PFSK-1 (cell line): ENCODE results near the gene RAB21.

ENCODE experiments used
- POLR2AphosphoS5 ChIP-seq: IDR thresholded peaks from 2 replicates; pipeline ENCODE4 v1.6.1; 2012; ENCODE audit warnings: low read depth, mild to moderate bottlenecking, control low read depth, low read length, moderate library complexity
- TAF1 ChIP-seq: IDR thresholded peaks from 2 replicates; pipeline ENCODE4 v1.6.1; 2012; ENCODE audit warnings: low read length, control low read depth, borderline replicate concordance; ENCODE audit not compliant: insufficient read depth
- TF ChIP-seq, protein P1 (sequence below), 2 experiments: IDR thresholded peaks; 2 replicates each; pipeline versions ENCODE4 v1.6.1 to v1.8.0; 2011 to 2012; ENCODE audit warnings: low read depth in 2 of 2, low read length in 2 of 2, control low read depth in 1 of 2, inconsistent platforms in 1 of 2, mild to moderate bottlenecking in 1 of 2, moderate library complexity in 1 of 2; ENCODE audit not compliant: insufficient read depth in 1 of 2

DNA sequence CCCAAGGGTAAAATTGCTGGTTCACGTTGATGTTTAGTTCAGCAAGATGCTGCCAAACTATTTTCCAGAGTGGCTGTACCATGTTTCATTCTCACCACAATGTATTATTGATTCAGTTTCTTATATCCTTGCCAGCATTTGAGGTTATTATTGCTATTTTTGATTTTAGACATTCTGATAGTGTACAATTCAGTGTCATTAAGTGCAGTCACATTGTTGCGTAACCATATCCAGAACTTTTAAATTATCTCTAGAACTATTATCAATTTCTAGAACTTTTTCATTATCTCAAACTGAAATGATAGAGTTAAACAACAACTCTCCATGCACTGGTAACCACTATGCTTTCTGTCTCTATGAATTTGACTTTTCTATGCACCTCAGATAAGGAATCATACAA, 74.2 kb downstream of the RAB21 start:
- TF ChIP-seq POLR2AphosphoS5 (no peak), TAF1 (no peak)
- TF ChIP-seq, protein P1, sequence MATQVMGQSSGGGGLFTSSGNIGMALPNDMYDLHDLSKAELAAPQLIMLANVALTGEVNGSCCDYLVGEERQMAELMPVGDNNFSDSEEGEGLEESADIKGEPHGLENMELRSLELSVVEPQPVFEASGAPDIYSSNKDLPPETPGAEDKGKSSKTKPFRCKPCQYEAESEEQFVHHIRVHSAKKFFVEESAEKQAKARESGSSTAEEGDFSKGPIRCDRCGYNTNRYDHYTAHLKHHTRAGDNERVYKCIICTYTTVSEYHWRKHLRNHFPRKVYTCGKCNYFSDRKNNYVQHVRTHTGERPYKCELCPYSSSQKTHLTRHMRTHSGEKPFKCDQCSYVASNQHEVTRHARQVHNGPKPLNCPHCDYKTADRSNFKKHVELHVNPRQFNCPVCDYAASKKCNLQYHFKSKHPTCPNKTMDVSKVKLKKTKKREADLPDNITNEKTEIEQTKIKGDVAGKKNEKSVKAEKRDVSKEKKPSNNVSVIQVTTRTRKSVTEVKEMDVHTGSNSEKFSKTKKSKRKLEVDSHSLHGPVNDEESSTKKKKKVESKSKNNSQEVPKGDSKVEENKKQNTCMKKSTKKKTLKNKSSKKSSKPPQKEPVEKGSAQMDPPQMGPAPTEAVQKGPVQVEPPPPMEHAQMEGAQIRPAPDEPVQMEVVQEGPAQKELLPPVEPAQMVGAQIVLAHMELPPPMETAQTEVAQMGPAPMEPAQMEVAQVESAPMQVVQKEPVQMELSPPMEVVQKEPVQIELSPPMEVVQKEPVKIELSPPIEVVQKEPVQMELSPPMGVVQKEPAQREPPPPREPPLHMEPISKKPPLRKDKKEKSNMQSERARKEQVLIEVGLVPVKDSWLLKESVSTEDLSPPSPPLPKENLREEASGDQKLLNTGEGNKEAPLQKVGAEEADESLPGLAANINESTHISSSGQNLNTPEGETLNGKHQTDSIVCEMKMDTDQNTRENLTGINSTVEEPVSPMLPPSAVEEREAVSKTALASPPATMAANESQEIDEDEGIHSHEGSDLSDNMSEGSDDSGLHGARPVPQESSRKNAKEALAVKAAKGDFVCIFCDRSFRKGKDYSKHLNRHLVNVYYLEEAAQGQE (IDR thresholded peaks at IDR 0.05; ENCODE audit: insufficient read depth in 1 of 2, low read depth in 2 of 2, low read length in 2 of 2), result no peak
